GM18505 (cell line): ENCODE data around the gene LAMA2.

Source experiments
- ATAC-seq: cut with Tn5 transposase; IDR thresholded peaks from one replicate; pipeline ENCODE4 v1.9.1; 2021; ENCODE audit not compliant: unreplicated experiment
- POLR2A ChIP-seq: IDR thresholded peaks from 4 replicates; pipeline ENCODE4 v1.6.1; 2011; ENCODE audit warnings: borderline replicate concordance; ENCODE audit not compliant: insufficient read depth, insufficient read length; ENCODE audit errors: extremely low read depth

The LAMA2 gene

GRCh38 chr6:129434091-129434490 is 551.2 kb downstream of the LAMA2 start:
- TF ChIP-seq POLR2A = no peak
- ATAC-seq = no peak

GRCh38 chr6:129440691-129441090 is 557.8 kb downstream of the LAMA2 start:
- no peak for ATAC-seq
- TF ChIP-seq POLR2A = no peak

GRCh38 chr6:129444683-129445082 is 561.7 kb downstream of the LAMA2 start:
- ATAC-seq = no peak
- TF ChIP-seq POLR2A = no peak

- ATAC-seq = no peak
These were observed 563.6 kb downstream of the LAMA2 start for GRCh38 chr6:129446272-129447197.

GRCh38 chr6:129447198-129447565 is 564.2 kb downstream of the LAMA2 start:
- no peak for TF ChIP-seq POLR2A
- no peak for ATAC-seq

More at GRCh38 chr6:129446272-129447197, 563.6 kb downstream of the LAMA2 start:
- no peak for TF ChIP-seq POLR2A

- TF ChIP-seq POLR2A = no peak
- peak; percentile 100 for ATAC-seq
These were observed 566.0 kb downstream of the LAMA2 start for GRCh38 chr6:129448965-129449364.

- ATAC-seq = no peak
- TF ChIP-seq POLR2A = no peak
These were observed 568.2 kb downstream of the LAMA2 start for GRCh38 chr6:129451187-129451586.

GRCh38 chr6:129453073-129453472 is 570.1 kb downstream of the LAMA2 start:
- no peak for TF ChIP-seq POLR2A
- ATAC-seq = no peak

GRCh38 chr6:129454488-129454887 is 571.5 kb downstream of the LAMA2 start:
- TF ChIP-seq POLR2A = no peak
- ATAC-seq = no peak

GRCh38 chr6:129455126-129455769 is 572.3 kb downstream of the LAMA2 start:
- TF ChIP-seq POLR2A = no peak
- no peak for ATAC-seq

GRCh38 chr6:129460221-129460620 is 577.3 kb downstream of the LAMA2 start:
- no peak for TF ChIP-seq POLR2A
- ATAC-seq = no peak

GRCh38 chr6:129469070-129469662 is 586.2 kb downstream of the LAMA2 start:
- ATAC-seq = no peak
- TF ChIP-seq POLR2A = no peak

GRCh38 chr6:129472239-129472638 is 589.3 kb downstream of the LAMA2 start:
- no peak for TF ChIP-seq POLR2A
- no peak for ATAC-seq
